GM21515 (cell line): ENCODE results near the gene NID1.

Source experiments
- ATAC-seq: cut with Tn5 transposase; IDR thresholded peaks from one replicate; pipeline ENCODE4 v1.9.1; 2021; ENCODE audit not compliant: unreplicated experiment

Gene NID1

DNA sequence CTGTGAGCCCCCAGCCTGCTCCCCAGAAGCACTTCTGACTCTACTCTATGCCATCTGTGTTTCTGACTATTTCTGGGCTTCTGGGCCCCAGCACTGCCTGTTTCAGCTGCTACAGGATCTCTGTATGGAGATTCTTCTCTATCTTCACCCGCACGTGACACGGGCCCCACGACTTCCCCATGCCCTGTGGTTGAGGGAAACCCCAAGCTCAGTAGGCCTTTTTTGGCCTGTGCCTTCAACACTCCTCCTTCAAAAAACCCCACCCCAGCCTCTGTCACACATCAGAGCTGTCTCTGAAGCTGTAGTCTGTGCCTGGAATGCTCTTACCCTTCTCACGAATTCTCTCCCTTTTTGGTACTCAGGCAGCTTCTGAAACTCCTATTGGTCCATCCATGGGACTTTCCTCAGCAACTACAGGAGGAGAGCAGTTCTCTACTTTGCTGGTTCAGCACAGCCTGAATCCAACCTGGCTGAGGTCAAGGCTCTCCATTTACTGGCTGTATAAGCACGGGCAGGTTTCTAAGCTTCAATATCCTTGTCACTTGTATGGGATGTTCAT, 2.0 kb upstream of the NID1 start:
- peak; percentile 80 for ATAC-seq

DNA sequence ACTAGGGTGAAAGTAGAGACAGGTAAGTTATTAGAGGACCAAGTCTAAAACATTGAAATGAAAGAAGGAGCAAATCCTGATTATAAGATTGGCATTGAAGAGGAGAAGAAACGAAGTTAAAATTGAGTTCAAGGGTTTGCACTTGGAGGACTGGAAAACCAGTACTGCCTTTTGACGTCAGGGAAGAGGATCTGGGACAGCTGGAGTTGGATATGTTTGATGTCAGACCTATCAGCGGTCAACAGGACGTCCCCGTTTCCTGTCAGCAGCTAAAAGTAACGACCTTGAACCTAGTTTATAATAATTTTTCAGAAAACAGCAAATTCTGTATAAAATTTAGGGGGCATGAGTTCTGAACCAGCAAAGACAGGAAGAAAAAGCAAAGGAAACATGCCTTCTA, 1.2 kb upstream of the NID1 start:
- ATAC-seq = no peak

GRCh38 chr1:236065509-236066005, 667 bp upstream of the NID1 start:
- ATAC-seq = no peak

DNA sequence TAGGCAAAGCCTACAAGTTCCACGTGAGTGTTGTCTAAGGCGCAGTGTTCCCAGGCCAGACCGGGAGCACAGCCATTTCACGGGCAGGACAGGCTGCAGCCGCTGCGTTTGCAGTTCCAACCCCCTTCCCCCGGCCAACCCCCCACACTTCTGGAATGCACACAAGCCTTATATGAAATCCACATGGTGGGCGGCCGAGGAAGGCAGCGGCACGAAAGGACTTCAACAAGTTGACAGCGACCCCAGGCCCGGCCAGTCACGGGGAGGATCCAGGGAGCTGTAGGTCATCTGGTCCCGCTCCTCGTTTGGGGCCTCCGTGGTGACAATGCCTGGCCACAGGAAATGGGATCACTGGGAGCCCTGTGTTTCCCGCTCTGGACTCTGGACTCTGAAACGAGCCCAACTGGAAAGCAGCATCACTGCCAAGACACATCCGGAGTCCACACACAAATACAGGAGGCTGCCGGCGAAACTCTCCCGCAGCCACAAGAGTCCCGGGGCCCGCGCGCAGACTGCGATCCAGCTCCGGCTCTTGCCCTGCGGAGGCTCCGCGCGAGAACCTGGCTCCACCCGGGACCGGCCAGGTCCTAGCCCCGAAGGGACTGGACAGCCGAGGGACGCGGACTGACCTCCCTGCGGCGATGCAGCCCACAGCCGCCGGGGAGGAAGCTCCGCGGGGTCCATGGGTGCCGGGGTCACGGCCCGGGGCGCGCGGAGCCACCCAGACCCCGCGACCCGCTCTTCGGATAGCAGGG, 794 bp downstream of the NID1 start:
- ATAC-seq = no peak

GRCh38 chr1:236063551-236063918, 1.4 kb downstream of the NID1 start:
- no peak for ATAC-seq

DNA sequence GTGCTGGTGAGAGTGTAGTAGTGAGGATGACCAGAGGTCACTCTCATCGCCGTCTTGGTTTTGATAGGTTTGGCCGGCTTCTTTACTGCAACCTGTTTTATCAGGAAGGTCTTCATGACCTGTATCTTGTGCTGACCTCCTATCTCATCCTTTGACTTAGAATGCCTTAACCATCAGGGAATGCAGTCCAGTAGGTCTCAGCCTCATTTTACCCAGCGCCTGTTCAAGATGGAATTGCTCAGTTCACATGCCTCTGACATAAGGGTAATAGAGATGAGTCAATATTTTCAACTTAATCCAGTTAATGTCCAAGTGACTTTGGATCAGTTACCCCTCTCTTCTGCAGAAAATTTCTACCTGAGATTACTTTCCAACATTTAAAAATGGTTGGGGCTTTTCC, 4.6 kb downstream of the NID1 start:
- ATAC-seq = no peak

GRCh38 chr1:236059011-236059410, 5.9 kb downstream of the NID1 start:
- no peak for ATAC-seq

DNA sequence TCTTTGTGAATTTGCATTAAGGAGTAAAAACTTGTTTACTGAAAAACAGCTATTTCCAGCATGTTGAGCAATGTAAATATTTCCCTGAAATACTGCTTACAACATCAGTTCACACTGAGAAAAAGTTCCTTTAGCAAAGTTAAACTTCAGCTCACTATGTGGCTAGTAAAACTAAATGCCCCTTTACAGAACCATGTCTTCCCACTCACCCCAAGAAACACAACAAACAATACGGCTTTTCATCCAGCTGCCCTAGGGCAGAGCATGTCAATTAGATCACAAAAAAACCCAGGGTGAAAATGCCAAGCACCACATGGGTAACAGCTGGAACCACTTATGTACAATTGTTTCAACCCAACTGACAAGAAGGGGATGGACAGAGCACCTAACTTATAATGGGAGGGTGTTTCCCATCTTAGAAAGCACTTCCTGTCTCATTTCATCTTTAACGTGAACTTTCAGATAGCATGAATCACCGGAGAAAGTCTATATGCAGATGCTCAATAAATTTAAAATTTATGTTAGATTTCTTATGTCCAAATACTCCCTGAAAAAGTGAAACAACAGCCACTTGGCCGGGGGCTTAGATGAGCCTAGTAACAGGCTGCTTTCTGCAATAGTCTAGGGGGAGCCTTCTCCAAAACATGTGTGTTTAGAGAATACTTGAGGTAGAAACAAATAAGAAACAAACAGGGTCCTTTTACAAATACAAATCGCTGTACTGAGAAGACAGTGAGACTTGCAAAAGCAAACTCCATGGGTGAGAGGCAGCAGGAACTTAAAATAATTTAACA, 6.6 kb downstream of the NID1 start:
- ATAC-seq = peak; percentile 66

DNA sequence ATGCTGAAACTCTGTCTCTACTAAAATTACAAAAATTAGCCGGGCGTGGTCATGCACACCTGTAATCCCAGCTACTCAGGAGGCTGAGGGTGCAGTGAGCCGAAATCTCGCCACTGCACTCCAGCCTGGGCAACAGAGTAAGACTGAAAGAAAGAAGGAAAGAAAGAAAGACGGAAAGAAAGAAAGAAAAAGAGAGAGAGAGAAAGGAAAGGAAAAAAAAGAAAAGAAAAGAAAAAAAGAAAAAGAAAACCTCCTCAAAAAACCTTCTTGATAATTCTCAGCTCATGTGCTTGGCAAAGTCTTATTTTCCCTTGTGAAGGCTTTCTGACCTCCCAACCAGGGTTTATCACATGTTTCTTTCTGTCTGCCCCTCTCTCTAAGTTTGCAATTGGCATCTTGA, 7.3 kb downstream of the NID1 start:
- ATAC-seq = no peak

- no peak for ATAC-seq
These were observed 12.5 kb downstream of the NID1 start for GRCh38 chr1:236052232-236052993.

DNA sequence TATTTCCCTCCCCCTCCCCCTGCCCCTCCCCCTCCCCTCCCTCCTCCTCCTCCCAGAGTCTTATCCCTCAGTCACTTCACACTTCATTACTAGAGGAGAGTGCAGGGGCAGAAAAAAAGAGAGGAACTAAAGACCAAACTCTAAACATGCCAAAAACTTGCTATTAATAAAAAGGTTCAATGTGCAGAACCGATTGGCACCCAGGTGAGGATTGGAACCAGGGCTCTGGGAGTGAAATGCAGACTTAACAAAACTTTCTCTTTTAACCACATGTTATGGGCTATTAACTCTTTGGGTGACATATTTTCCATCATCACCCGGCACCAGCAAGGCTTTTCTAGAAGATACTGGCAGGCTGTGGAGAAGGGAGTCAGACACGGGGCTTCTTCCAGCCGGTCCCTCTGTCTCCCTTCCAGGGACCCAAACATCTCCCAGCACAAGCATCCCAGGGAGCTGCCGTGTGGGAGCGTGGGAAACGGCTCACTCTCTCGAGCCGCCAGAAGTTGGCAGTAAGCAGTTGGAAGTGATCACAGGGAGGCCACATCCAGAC, 13.6 kb downstream of the NID1 start:
- ATAC-seq = no peak

- ATAC-seq = no peak
These were observed 19.1 kb downstream of the NID1 start for GRCh38 chr1:236045771-236046170.

DNA sequence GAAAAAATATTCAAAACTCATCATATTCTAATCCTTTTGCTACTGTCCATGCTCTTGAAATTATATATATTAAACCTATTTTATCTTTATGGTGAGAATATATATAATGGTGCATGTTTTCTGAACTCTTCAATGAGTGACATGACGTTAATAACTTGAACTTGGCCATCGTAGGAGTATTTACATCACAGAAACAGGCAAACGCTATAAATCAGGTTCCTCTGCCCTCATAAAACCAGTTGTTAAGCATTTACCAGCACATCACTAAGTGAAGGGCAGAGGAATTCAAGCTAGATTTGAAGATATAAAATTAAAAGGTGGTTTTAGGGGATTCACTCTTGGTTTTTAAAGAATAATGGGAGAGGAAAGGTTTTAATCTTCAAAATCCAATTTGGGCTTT, 20.5 kb downstream of the NID1 start:
- ATAC-seq = no peak

DNA sequence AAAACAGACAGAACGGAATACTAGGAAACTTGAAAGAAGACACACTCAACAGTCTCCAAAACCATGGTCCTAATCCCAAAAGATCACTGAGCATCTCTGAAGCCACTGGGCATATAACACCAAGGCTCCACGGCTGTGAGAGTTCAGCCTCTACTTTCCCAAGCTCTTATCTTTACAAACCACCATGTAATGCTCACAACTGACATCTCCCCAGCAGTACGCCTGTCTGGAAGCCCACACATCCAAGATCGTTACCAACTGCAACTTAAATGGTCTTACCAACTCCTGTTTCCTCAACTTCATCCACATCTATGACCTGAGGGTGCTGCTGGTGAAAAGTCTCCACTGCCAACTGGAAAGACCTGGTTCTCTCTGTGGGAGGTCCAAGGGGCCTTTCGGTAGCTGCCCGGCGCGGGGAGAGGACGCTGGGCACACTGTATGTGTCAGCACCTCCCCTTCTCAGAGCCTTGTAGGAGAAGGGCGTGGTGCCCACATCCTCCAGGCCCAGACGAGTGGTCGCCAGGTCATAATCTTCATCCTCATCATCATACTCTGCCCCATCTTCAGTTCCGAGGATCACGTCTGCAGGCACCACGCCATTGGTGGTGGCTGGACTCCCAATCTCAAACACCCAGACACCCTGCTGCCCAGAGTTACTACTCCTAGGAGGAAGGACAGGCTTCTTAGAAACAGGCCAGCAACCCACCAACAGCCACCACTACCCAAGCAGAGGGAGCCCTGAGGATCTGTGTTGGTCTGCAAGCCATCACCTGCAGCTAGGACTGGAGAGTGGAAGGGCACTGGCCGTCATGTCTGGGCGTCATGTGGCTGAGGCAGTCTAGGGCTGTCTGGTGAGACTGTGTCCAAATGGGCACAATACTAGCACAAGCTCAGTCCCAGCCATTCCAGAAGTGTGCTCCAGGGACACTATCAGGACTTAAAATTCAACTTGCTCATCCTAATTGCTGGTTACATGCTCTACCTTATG, 23.0 kb downstream of the NID1 start:
- ATAC-seq = no peak

GRCh38 chr1:236039740-236040685, 24.9 kb downstream of the NID1 start:
- no peak for ATAC-seq

- no peak for ATAC-seq
These were observed 26.9 kb downstream of the NID1 start for GRCh38 chr1:236038034-236038433.

DNA sequence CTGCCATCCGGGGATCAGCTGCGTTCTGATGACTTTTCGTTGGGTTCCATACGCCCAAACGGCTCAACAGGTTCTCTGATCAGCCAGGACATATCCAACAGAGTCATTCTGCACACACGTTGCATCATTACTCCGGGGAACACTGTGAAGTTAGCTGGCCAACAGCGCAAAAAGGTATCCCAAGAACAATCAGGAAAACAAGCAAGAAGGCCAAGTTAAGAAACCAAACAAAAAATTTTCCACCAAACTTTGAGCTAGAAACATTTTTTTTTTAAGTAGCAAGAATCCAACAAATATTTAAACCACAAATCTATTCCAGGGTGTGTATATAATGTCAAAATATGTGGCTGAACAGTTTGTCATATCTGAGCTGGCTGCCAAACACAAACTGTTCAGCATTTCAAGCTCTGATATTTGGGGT, 29.2 kb downstream of the NID1 start:
- no peak for ATAC-seq

GRCh38 chr1:236033336-236033735, 31.6 kb downstream of the NID1 start:
- ATAC-seq = no peak

GRCh38 chr1:236030534-236030933, 34.4 kb downstream of the NID1 start:
- no peak for ATAC-seq
